Astrocyte (in vitro differentiated cells and primary cell): ENCODE measurements around the gene BBOX1.

Experiments used
- CTCF ChIP-seq: IDR thresholded peaks from 2 replicates; pipeline ENCODE4 v1.5.1; 2011; ENCODE audit warnings: low read depth, mild to moderate bottlenecking, inconsistent platforms, low read length, moderate library complexity; ENCODE audit not compliant: insufficient read depth
- EZH2 ChIP-seq: IDR thresholded peaks from 2 replicates; pipeline ENCODE4 v1.6.1; 2012; ENCODE audit warnings: mild to moderate bottlenecking, low read length, inconsistent platforms; ENCODE audit not compliant: insufficient read depth

- no peak for TF ChIP-seq CTCF
- no peak for TF ChIP-seq EZH2
These were observed 66.9 kb downstream of the BBOX1 start for GRCh38 chr11:27107548-27107947.
